Daoy (cell line): Measurements from ENCODE around the gene SIRPB2. TPM values are rescaled to one million over a fixed set of nuclear protein-coding genes. Genes with fewer than 3 reads are reported as not detected.
"Not testable (repeated sequence)": the region's sequence is repeated elsewhere in the genome, so short reads cannot be mapped to it uniquely, and the experiment has no call there.

Experiments
- DNase-seq: peaks from one replicate; pipeline ENCODE4 v3.0.0-alpha.2; 2015; ENCODE audit warnings: low read depth
- total RNA-seq: library from RNA; depleted of rRNA; stranded (reverse); fragments of >200 nt; shearing (Covaris generic); gene quantifications from 2 replicates; pipeline ENCODE4 v1.2.3, GENCODE V29; 2014

The SIRPB2 gene
- total RNA-seq, 1 experiment from 2014 or later: not detected

DNA sequence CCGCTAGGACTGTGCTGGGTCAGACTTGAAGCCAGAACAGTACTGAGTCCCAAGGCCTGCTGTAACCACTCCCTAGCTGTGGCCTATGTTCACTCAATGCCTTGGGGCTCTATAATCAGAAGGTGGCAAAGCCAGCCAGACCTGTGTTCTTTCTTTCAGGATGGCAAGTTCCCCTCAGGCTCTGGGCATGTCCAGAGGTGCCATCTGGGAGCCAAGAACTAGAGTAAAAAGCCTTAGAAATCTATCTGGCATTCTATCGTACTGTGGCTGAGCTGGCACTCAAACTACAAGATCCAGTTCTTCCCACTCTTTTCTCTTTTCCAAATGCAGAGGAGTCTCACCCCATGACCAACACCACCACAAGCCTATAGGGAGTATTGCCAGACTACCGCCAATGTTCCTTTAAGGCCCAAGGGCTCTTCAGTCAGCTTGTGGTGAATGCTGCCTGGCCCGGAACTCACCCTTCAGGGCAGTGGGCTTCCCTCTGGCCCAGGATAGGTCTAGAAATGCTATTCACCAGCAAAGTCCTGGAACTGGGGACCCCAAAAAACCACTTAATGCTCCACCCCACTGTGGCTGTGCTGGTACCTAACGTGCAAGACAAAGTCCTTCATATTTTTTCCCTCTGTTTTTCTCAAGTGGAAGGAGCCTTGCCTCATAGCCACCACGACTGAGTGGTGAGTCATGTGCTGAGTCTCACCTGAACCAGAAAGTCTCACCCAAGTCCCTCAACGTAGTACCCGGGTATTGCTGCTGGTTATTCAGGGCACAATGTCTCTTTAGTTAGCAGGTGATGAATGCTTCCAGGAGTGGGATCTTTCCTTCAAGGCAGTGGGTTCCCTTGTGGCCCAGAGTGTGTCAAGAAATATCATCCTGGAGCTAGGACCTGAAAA is 8.6 kb upstream of the SIRPB2 start:
- DNase-seq: no peak

DNA sequence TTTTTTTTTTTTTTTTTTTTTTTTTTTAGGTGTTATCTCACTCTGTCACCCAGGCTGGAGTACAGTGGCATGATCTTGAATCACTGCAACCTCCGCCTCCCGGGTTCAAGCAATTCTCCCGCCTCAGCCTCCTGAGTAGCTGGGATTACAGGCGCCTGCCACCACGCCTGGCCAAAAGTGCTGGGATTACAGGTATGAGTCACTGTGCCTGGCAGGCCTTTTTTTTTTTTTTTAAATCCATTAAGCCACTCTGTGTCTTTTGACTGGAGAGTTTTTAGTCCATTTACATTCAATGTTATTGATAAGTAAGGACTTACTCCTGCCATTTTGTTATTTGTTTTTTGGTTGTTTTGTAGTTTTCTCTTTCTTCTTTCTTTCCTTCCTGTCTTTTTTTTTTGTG is 6.2 kb upstream of the SIRPB2 start:
- not testable (repeated sequence) for DNase-seq

DNA sequence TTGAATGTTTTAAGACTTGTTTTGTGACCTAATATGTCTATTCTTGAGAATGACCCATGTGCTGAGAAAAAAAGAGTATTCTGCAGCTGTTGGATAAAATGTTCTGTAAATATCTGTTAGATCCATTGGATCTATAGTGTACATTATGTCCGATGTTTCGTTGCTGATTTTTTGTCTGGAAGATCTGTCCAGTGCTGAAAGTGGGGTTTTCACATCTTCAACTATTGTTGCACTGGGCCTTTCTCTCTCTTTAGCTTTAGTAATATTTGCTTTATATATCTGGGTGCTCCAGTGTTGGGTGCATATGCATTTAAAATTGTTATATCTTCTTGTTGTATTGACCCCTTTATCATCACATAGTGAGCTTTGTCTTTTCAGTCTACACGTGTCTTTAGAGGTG is 5.7 kb upstream of the SIRPB2 start:
- no peak for DNase-seq

DNA sequence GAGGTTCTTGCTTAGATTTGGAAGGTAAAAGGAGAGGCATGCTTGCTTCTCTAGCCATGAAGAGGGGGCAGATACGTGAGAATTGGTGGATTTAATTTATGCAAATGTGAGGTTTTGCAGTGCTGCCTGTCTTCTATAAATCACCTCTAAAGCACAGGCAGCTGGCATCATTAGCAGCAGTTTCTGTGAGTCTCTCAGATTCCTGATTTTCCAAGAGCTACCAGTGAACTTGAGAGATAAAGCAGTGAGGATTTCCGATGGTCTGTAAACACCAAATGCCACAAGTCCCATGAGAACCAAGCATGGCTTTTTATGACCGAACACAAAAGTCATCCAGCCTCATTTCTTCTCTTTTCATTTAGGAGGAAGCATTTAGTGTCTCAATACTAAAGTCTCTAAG is 3.2 kb upstream of the SIRPB2 start:
- no peak for DNase-seq

DNA sequence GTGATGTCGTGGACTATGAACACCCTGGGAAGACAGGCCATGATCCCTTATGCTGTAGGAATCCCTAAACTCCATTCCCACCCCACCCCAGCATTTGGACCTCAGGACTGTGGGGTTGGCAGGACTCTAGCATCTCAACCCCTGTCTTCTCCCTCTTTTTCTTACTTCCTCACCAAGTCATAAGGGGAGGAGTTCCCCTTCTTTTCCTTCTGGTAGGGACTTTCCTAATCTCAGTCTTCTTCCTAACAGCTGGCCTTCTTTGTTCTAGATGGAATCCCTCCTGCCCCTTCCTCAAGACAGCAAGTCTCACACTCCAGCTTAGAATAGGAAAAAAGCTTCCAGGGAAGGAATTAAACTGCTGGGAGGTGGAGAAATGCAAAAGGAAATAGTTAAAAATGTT is 2.3 kb upstream of the SIRPB2 start:
- DNase-seq: no peak

DNA sequence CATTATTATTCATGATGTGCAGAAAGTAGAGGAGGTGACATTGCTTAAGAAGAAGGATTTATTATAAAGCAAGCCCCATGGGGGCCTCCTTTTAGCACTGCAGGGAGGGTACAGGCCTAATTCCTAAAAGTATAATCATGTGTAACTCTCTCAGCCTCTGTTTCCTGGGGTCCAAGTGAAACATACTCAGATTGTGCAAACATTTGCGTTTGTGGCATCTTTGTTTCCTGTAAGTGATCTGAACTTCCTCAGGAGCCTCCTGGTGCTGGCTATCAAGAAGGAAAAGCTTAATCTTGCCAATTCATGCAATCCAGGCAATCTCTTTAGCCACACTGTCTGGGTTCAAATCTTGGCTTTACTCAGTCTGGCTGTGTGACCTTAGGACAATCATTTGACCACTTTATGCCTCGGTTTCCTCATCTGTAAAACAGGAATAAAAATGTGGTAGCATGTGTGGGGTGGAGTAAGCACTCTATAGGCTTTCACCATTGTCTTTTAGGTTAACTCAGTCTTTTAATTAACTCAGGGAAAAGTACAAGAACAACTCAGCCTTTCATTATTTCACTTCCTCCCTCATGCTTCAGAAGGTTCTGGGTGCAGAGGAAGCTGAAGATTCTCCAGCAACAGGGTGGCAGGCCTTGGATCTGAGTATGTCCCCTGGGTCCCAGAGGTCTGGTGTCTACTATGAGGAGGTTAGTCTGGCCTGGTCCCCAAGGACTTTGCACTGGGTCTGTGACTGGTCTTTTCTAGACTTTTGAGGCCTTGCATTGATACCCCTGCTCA is 831 bp upstream of the SIRPB2 start:
- no peak for DNase-seq

DNA sequence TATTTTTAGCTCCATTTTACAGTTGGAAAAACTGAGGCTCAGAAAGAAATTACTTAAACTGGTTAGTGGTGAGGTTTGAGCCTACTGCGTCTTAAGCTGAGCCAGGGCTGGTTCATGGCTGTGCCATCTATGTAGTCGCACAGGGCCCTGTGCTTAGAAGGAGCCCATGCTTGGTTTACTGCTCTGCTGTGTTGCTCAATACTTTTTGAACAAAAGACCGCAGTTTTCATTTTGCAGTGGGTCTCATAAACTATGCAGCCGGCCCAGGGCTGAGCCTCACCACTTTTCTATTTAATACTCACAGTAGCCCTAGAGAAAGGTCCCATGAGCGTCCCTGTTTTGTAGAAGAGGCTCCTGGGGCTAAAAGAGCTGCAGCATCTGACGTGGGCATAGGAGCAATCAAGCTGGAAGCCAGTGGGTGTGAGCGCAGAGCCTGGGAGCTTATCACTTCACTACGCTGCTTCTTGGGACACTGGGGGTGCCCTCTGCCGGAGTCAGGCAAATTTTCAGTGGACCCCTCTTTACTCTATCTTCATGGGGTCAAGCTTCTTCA is 501 bp downstream of the SIRPB2 start:
- no peak for DNase-seq

DNA sequence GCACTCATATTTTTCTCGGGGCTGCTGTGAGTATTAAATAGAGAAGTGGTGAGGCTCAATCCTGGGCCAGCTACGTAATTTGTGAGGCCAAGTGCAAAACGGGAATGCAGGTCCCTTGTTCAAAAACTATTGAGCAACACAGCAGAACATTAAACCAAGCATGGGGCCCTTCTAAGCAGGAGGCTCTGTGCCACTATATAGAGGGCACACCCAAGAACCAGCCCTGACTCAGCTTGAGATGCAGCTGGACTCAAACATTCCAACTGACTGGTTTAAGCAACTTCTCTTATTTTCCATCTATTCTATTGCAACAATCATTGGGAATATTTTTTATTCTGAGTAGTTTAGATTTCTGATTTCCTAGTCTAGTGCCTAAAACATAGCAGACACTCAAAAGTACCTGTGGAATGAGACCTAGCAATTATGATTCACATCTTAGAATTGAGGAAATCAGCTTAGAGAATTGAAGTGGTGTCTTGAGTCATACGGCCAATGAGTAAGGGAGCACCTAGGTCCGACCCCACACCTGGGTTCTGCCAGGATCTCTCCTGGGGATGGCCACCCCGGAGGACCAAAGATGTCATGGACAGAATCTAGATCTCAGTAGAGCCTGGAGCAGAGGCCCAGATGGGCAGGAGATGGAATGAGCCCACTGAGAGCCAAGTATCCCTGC is 1.3 kb downstream of the SIRPB2 start:
- no peak for DNase-seq

DNA sequence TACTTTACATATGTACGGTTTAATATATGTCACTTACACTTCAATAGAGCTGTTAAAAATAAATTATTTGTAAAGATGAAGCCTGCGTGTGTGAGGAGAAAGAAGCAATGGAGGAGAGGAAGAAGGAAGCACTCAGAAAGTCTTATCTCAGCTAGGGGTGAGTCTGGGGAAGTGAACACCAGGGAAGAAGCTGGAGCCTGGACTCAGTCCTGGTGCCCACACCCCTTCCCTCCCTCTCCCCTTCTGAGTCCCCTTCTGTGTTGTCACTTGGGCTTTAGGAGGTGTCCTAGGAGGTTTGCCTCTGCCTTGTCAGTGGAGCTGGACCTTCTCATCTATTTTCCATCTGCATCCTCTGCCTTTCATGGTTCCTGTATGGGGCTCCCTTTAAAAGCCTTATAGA is 1.9 kb downstream of the SIRPB2 start:
- no peak for DNase-seq

DNA sequence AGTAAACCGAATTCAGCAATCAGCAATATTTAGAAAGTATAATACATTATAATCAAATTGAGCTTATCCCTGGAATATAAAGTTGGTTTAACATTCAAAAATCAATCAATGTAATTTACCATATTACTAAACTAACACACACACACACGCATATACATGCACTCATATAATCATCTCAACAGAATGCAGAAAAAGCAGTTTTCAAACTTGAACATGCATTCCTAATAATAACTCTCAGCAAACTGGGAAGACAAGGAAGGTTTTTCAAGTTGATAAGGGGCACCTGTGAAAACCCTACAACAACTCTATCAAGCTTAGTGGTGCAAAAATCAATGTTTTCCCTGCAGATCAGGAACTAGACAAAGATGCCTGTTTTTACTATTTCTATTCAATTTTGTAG is 4.7 kb downstream of the SIRPB2 start:
- no peak for DNase-seq

DNA sequence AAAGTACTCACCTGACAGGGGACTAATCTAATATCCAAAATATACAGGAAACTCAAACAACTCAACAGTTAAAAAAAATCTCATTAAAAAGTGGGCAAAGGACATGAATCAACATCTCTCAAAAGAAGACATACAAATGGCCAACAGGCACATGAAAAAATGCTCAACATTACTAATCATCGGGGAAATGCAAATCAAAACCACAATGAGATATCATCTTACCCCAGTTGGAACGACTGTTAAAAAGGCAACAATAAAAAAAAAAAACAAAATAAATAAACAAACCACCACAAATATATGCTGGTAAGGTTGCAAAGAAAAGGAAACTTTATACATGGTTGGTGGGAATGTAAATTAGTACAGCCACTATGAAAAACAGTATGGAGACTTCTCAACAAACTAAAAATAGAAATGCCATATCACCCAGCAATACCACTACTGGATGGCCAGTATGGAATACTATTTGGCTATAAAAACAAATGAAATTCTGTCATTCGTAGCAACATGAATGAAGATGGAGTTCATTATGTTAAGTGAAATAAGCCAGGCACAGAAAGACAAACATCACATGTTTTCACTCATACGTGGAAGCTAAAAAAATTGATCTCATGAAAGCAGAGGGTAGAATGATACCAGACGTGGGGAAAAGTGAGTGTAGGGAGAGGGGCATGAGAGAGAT is 6.6 kb downstream of the SIRPB2 start:
- DNase-seq: peak; percentile 39

DNA sequence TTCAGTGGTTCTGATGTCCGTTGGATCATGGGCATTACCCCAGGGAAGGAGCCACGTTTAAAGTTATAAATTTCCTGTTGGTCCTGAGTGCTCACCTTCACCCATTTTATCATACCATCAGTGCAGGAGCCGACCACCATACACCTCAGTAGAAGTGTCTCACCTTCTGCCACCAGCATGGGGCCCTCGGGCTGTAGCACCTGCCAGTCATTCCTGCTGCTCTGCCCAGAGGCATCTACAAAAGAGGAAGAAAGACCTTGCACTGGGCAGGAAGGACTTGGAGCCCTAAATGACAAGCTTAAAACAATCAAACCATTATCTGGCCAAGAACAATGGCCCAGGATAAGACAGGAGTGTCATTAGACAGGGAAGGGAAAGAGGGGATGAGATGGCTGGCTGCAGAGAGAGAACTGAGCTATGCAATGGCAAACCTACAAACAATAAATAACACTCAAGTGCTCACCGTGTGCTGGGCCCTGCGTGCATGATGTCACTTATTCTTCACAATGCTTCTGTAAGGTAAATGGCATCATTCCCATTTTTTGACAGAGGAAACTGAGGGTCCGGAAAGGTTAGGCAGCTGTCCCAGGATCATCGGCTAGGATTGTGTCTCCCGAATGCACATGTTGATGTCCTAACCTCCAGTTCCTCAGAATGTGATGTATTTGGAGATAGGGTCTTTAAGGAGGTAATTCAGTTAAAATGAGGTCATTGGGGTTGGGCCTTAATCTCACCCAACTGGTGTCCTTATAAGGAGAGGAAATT is 11.2 kb downstream of the SIRPB2 start:
- DNase-seq: no peak

DNA sequence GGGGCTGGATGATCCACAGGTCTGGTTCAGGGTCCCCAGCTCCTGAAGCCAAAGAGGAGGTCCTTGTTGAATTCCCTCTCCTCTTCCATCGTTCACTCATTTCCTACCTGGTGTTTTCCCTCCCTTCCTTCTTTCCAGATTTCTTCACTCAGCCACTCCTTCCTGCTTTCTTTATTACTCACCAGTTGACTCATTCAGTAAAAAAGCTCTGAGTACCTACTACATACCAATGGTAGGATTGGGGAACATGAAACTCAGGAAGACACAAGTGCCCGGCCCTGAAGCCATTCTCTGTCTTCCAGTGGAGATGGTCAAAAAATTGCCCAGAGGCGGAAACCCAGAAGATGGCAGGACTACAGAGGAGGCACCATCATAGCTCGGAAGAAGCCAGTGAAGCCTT is 12.7 kb downstream of the SIRPB2 start:
- DNase-seq: peak; percentile 69

DNA sequence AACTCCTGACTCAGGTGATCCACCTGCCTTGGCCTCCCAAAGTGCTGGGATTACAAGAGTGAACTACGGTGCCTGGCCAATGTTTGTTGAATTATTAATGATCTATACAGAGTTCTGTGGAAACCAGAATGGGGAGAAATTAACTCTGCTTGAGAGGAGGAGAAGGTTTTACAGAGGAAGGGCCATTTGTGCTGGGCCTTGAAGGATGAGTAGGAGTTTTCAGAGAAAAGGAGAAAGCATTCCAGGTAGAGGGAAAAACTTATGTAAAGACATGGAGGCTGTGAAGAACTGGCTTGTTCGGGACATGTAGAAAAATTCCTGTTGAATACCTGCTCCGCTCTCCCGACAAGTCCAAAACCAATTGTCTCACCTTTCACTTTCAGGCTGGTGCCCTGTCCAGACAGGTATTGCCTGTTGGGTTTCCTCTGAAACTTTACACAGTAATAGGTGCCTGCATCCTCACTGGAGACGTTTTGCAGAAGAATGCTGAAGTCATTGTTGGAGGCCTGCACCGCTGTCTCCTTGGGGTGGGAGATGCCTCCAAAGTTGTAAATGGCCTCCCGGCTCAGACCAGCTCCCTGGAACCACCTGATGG is 13.2 kb downstream of the SIRPB2 start:
- DNase-seq: no peak

DNA sequence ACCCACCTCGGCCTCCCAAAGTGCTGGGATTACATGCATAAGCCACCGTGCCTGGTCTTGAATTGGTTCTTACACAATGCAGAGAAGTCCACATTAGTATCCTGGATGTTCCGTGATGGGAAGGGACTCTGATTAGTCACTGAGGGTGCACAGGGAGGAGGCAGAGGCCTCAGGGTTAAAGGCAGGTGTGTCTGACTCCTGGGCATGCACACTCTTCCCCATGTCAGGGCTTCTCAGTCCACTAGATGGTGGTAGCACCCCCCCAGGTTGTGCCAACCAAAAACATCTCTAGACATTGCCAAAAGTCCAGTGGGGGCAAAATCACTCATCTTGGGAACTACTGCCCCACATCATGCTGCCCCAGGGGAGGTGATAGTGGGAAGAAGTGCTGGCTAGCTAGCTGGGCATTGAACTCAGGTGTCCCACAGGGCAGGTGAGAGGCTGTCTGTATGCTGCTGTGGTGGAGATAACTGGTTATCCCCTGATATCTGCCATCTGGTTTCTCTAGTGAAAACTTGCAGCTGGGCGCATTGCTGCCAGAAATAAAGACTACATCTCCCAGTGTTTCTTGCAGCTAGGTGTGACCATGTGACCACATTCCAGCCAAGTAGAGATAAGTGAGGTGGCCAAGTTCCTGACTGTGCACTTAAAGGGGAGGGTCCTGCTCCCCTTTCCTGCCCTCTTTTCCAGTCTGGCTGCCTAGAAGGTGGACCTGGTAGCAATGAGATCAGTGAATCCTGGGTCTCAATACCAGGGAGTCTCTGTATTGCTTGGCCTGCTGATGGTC is 16.2 kb downstream of the SIRPB2 start:
- no peak for DNase-seq

DNA sequence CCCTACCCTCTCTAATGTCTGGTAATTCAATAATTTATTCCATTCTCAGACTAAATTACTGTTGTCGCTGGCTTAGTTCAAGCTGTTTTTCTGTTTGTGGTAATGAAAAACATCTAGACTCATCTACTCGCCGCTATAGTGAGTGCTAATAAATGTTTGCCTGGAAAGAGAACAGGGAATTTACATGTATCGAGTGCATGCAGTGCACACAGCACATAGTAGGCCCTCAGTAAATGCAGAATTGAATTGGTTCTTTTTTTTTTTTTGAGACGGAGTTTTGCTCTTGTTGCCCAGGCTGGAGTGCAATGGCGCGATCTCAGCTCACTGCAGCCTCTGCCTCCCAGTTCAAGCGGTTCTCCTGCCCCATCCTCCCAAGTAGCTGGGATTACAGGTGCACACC is 16.9 kb downstream of the SIRPB2 start:
- DNase-seq: no peak

DNA sequence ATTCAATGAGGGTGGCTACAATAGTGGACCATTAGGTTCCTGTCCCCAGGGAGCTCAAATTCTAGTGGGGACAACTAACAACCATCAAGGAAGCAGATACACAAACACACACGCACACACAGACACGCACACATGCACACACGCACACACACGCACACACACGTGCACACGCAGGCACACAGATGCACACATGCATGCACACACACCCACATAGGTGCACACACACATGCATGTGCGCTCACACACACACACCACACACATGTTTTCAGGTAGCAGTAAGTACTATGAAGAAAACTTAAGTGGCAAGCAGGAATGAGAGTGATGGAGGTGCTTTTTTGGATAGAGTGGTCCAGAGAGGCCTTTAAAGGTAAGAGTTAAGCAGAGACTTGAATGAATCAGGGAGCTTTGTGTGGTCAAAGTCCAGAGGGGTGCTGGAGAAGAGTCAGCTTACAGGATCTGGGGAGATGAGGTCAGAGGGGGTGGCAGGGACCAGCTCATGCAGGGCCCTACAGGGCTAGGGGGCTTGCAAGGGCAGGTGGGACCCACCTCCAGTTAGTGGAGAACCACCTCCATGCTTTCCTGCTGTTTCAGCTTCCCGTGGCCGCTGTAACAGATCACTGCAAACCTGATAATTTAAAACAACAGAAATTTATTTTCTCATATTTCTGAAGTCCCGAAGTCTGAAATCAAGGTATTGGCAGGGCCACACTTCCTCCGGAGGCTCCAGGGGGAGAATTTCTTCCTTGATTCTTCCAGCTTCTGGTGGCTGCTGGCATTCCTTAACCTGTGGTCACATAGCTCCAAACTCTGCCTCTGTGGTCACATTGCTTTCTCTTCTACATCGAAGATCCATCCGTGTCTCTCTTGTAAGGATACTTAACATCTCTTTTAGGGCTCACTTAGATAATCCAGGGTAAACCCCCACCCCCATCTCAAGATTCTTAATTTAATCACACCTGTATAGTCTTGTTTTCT is 17.7 kb downstream of the SIRPB2 start:
- no peak for DNase-seq

DNA sequence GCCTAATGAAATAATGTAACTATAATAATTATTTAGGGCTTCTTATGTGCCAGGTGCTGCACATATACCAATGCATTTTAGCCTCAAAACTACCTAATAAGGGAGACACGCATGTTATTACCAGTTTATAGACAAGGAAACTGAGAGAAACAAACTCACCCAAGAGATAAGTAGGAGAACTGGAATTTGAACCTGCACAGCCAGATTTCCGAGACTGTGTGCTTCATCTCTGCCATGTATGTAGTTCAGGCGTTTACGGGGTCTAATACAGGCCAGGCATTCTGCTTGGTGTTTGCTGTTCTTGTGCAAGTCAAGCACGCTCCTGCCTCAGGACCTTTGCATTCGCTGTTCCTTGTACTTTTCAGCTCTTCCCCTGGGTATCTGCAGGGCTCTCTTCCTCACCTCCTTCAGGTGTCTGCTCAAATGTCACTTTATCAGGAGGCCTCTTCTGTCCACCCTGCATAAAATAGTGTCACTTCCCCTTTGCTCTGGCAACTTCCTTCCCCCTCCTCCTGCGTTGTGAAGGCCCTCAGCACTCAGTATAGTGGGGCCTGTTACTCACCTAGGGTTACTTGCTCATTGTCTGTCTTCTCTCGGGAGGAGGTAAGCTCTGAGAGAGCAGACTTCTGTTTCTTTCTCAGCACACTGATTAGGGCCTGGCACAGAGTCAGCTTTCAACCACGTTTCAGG is 18.5 kb downstream of the SIRPB2 start:
- no peak for DNase-seq
